ENCODE measurements around the gene SLC8A1.

SLC8A1 gene

GRCh38 chr2:40452786-40453185, 896 bp upstream of the SLC8A1 start:
- Histone ChIP-seq H4K20me1 (ENCODE audit: insufficient read depth, low read length) (no peaks in the 10 kb centered on the region), H3K9me3 (ENCODE audit: insufficient read depth, low read length, severe bottlenecking) (no peaks in the 10 kb centered on the region), H2AFZ (ENCODE audit: low read depth, low read length) (peak overlapping the region; percentile 83), H3K27ac (ENCODE audit: low read length) (peak overlapping the region; percentile 74), H3K4me3 (ENCODE audit: low read depth in 1 of 2, low read length in 2 of 2) (peak overlapping the region in 1 of 2 experiments; percentile 77; a peak in 2 of 4 replicates), H3K4me1 (ENCODE audit: insufficient read depth, low read length) (peaks cover 35% of the 10 kb centered on the region), H3K9ac (ENCODE audit: low read depth, low read length) (peak overlapping the region; percentile 65), H3K4me2 (ENCODE audit: insufficient read depth, low read length) (peak overlapping the region; percentile 79), H3K36me3 (ENCODE audit: insufficient read depth, low read length) (no peaks in the 10 kb centered on the region), H3K79me2 (ENCODE audit: insufficient read depth, low read length) (peaks cover 42% of the 10 kb centered on the region), H3K27me3 (ENCODE audit: insufficient read depth, low read length, poor library complexity) (no peaks in the 10 kb centered on the region)
- TF ChIP-seq, protein P1, sequence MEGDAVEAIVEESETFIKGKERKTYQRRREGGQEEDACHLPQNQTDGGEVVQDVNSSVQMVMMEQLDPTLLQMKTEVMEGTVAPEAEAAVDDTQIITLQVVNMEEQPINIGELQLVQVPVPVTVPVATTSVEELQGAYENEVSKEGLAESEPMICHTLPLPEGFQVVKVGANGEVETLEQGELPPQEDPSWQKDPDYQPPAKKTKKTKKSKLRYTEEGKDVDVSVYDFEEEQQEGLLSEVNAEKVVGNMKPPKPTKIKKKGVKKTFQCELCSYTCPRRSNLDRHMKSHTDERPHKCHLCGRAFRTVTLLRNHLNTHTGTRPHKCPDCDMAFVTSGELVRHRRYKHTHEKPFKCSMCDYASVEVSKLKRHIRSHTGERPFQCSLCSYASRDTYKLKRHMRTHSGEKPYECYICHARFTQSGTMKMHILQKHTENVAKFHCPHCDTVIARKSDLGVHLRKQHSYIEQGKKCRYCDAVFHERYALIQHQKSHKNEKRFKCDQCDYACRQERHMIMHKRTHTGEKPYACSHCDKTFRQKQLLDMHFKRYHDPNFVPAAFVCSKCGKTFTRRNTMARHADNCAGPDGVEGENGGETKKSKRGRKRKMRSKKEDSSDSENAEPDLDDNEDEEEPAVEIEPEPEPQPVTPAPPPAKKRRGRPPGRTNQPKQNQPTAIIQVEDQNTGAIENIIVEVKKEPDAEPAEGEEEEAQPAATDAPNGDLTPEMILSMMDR (IDR thresholded peaks at IDR 0.05; ENCODE audit: borderline replicate concordance, extremely low read depth, low read length, poor library complexity, severe bottlenecking), result no peak
- TF ChIP-seq EZH2 (IDR thresholded peaks at IDR 0.05; ENCODE audit: borderline replicate concordance, low read depth, low read length, severe bottlenecking), result no peak
- DNase-seq (no peak), ATAC-seq (ENCODE audit: insufficient read depth, low read depth) (no peak)

GRCh38 chr2:40450796-40451430, 977 bp downstream of the SLC8A1 start:
- no peaks in the 10 kb centered on the region for H3K27me3 ChIP-seq (ENCODE audit: insufficient read depth, low read length, poor library complexity)
- DNase-seq, result peak; percentile 52
- H2AFZ ChIP-seq (ENCODE audit: low read depth, low read length), result peak overlapping the region; percentile 83
- H3K36me3 ChIP-seq (ENCODE audit: insufficient read depth, low read length), result peaks cover 9% of the 10 kb centered on the region
- no peaks in the 10 kb centered on the region for H4K20me1 ChIP-seq (ENCODE audit: insufficient read depth, low read length)
- H3K4me1 ChIP-seq (ENCODE audit: insufficient read depth, low read length), result peaks cover 41% of the 10 kb centered on the region
- peak overlapping the region; percentile 36 to 77 for H3K4me3 ChIP-seq (ENCODE audit: low read depth in 1 of 2, low read length in 2 of 2)
- peaks cover 60% of the 10 kb centered on the region for H3K79me2 ChIP-seq (ENCODE audit: insufficient read depth, low read length)
- ATAC-seq (ENCODE audit: insufficient read depth, low read depth), result peak; percentile 40
- TF ChIP-seq EZH2 (IDR thresholded peaks at IDR 0.05; ENCODE audit: borderline replicate concordance, low read depth, low read length, severe bottlenecking), result no peak
- TF ChIP-seq, protein P1 (IDR thresholded peaks at IDR 0.05; ENCODE audit: borderline replicate concordance, extremely low read depth, low read length, poor library complexity, severe bottlenecking), result no peak
- peak overlapping the region; percentile 85 for H3K27ac ChIP-seq (ENCODE audit: low read length)
- H3K4me2 ChIP-seq (ENCODE audit: insufficient read depth, low read length), result peak overlapping the region; percentile 68
- H3K9ac ChIP-seq (ENCODE audit: low read depth, low read length), result peak overlapping the region; percentile 65
- no peaks in the 10 kb centered on the region for H3K9me3 ChIP-seq (ENCODE audit: insufficient read depth, low read length, severe bottlenecking)

DNA sequence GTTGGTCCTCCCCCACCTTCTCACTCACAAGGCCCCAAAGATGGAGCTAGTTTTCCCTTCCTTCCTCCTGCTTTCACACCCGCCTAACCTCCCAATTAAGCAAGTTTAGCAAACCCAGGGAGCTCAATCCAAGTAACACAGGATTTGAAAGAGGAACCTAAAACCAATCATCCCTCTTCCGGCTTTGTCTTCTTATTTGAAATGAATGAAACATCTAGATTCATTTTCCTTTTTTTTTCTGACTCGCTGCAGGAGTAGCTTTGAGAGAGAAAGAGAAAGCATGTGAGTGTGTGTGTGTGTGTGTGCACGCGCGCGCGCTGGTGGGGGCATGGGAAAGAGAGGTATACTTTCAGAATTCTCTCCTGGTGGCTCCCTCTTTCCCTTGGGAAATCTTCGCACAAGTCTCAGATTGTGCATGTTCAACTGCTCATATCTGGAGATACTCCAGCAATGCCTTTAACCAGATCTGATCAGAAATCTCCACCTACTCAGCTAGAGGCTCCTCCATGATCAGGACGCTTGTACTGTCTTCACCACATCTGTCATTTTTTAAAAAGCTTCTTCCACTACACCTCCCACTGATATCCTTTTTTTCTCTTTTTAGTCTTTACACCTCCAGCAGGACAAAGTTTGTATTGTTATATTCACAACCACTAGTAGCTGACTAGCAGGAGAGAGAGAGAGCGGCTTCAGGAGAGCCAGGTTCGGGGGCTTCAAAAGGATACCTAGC, 1.7 kb downstream of the SLC8A1 start:
- Histone ChIP-seq H3K36me3 (ENCODE audit: insufficient read depth, low read length) (peaks cover 14% of the 10 kb centered on the region), H3K9me3 (ENCODE audit: insufficient read depth, low read length, severe bottlenecking) (no peaks in the 10 kb centered on the region), H3K4me2 (ENCODE audit: insufficient read depth, low read length) (peak overlapping the region; percentile 68), H3K79me2 (ENCODE audit: insufficient read depth, low read length) (peaks cover 66% of the 10 kb centered on the region), H3K27me3 (ENCODE audit: insufficient read depth, low read length, poor library complexity) (no peaks in the 10 kb centered on the region), H2AFZ (ENCODE audit: low read depth, low read length) (peak overlapping the region; percentile 83), H3K27ac (ENCODE audit: low read length) (peak overlapping the region; percentile 85), H3K4me1 (ENCODE audit: insufficient read depth, low read length) (peaks cover 41% of the 10 kb centered on the region), H3K4me3 (ENCODE audit: low read depth in 1 of 2, low read length in 2 of 2) (peak overlapping the region; percentile 36 to 77), H3K9ac (ENCODE audit: low read depth, low read length) (peak overlapping the region; percentile 65), H4K20me1 (ENCODE audit: insufficient read depth, low read length) (no peaks in the 10 kb centered on the region)
- peak; percentile 57 for ATAC-seq (ENCODE audit: insufficient read depth, low read depth)
- TF ChIP-seq, protein P1 (IDR thresholded peaks at IDR 0.05; ENCODE audit: borderline replicate concordance, extremely low read depth, low read length, poor library complexity, severe bottlenecking), result peak; percentile 38
- TF ChIP-seq EZH2 (IDR thresholded peaks at IDR 0.05; ENCODE audit: borderline replicate concordance, low read depth, low read length, severe bottlenecking), result no peak
- peak; percentile 65 for DNase-seq
